Esophagus muscularis mucosa (tissue), 4 donors: ENCODE measurements around the gene INTS7. TPM values are rescaled to one million over a fixed set of nuclear protein-coding genes. Genes with fewer than 3 reads are reported as not detected.
A peak's percentile ranks its signal among the peaks of the same experiment; 100 is the strongest.
"Not testable (repeated sequence)": the region's sequence is repeated elsewhere in the genome, so short reads cannot be mapped to it uniquely, and the experiment has no call there.

ENCODE experiments used
- DNase-seq: peaks from one replicate; pipeline ENCODE4 v3.0.0-alpha.2; 2017; ENCODE audit errors: extremely low spot score
- H3K27ac ChIP-seq, 4 donors: fragments of 200-600 bp; sonication (generic); replicated peaks in 1 of 4; 1 replicate in 3 of 4; 2 replicates in 1 of 4; pipeline ENCODE4 v1.5.1; 2016 to 2019; ENCODE audit warnings: mild to moderate bottlenecking in 1 of 4
- H3K27me3 ChIP-seq, 4 donors: fragments of 200-600 bp; sonication (generic); one replicate each; pipeline versions ENCODE4 v1.5.1 to v1.6.0; 2016 to 2019
- H3K36me3 ChIP-seq, 4 donors: fragments of 200-600 bp; sonication (generic); one replicate each; pipeline ENCODE4 v1.5.1; 2016 to 2019
- H3K4me1 ChIP-seq, 4 donors: fragments of 200-600 bp; sonication (generic); one replicate each; pipeline ENCODE4 v1.5.1; 2016 to 2019
- H3K4me3 ChIP-seq, 4 donors: fragments of 200-600 bp; sonication (generic); 1 replicate in 2 of 4; 2 replicates in 2 of 4; pipeline ENCODE4 v1.5.1; 2016 to 2019; ENCODE audit warnings: mild to moderate bottlenecking in 4 of 4, moderate library complexity in 1 of 4
- H3K9me3 ChIP-seq, 4 donors: fragments of 200-600 bp; sonication (generic); 1 replicate in 3 of 4; 2 replicates in 1 of 4; pipeline ENCODE4 v1.5.1; 2016 to 2019
- EP300 ChIP-seq: sonication (generic); formaldehyde crosslinking; IDR thresholded peaks from one replicate; pipeline ENCODE4 v1.6.1; 2017; ENCODE audit warnings: antibody characterized with exemption
- POLR2A ChIP-seq: fragments of 450-650 bp; IDR thresholded peaks from one replicate; pipeline ENCODE4 v1.6.1; 2017; ENCODE audit warnings: antibody characterized with exemption, moderate library complexity, mild to moderate bottlenecking, low read depth
- POLR2AphosphoS5 ChIP-seq, 2 donors: sonication (generic); formaldehyde crosslinking; IDR thresholded peaks; one replicate each; pipeline ENCODE4 v1.6.1; 2017; ENCODE audit warnings: antibody characterized with exemption in 2 of 2
- WGBS: methylation state at CpG from one replicate; pipeline ENCODE4 v1.1.5; 2018; 5-methylcytosine and 5-hydroxymethylcytosine counted together
- intact Hi-C: fragments of 100-400 bp; cut with DNase I; formaldehyde crosslinking; loops from one replicate; pipeline ENCODE4 v1.15.1; 2023
- total RNA-seq, 4 donors: library from RNA; depleted of rRNA; stranded (reverse); fragments of >200 nt; gene quantifications; one replicate each; pipeline versions ENCODE4 v1.1.0 to v1.2.1, GENCODE V29; 2016
- TF ChIP-seq, protein P1 (sequence below), 3 experiments: fragments of 200-600 bp in 2 of 3; fragments of 450-650 bp in 1 of 3; sonication (generic) in 2 of 3; IDR thresholded peaks; one replicate each; pipeline ENCODE4 v1.5.1; 2017 to 2019; ENCODE audit warnings: antibody characterized with exemption in 3 of 3, mild to moderate bottlenecking in 2 of 3, moderate library complexity in 1 of 3

INTS7 gene
- total RNA-seq, 4 donors from 2014 or later = 6.0 to 15.4 (median 11.0) TPM

DNA sequence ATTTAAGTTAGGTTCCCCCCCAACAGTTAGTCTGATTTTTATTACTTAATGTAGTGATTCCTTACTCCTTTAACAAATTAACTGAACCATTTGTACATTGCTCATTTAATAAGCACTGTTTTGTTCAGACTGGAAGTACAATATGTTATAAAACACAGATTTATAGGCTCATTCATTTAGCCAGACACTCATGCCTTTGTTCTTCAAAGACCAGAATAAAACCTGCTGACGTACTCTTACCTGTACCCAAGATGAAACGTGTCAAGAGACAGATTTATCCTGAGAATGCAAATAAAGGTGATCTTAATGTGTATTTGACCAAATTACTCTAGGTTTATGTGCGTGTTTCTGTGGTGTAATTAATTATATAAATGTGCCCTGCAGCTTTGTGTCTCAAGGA lies 92.8 kb downstream of the INTS7 start:
- intact Hi-C loops = no loop called here
- no peak overlapping the region for H3K27ac ChIP-seq
- DNase-seq = no peak
- TF ChIP-seq, protein P1, sequence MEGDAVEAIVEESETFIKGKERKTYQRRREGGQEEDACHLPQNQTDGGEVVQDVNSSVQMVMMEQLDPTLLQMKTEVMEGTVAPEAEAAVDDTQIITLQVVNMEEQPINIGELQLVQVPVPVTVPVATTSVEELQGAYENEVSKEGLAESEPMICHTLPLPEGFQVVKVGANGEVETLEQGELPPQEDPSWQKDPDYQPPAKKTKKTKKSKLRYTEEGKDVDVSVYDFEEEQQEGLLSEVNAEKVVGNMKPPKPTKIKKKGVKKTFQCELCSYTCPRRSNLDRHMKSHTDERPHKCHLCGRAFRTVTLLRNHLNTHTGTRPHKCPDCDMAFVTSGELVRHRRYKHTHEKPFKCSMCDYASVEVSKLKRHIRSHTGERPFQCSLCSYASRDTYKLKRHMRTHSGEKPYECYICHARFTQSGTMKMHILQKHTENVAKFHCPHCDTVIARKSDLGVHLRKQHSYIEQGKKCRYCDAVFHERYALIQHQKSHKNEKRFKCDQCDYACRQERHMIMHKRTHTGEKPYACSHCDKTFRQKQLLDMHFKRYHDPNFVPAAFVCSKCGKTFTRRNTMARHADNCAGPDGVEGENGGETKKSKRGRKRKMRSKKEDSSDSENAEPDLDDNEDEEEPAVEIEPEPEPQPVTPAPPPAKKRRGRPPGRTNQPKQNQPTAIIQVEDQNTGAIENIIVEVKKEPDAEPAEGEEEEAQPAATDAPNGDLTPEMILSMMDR (IDR thresholded peaks at IDR 0.05) = no peak
- no peak for TF ChIP-seq POLR2AphosphoS5 (IDR thresholded peaks at IDR 0.05)
- H3K36me3 ChIP-seq = peaks cover 0 to 24% (median 7%) of the 10 kb centered on the region in 4 donors
- H3K4me1 ChIP-seq = peaks cover 0 to 9% (median 0%) of the 10 kb centered on the region in 4 donors
- H3K4me3 ChIP-seq = no peak overlapping the region
- WGBS = 98% methylated on average over 3 of the region's 3 CpGs
- H3K9me3 ChIP-seq = no peaks in the 10 kb centered on the region
- no peaks in the 10 kb centered on the region for H3K27me3 ChIP-seq

- 93% methylated on average over 3 of the region's 3 CpGs for WGBS
- no peak for DNase-seq
- Histone ChIP-seq H3K4me3 (no peak overlapping the region), H3K27ac (no peak overlapping the region), H3K36me3 (peaks cover 0 to 20% (median 7%) of the 10 kb centered on the region in 4 donors), H3K27me3 (no peaks in the 10 kb centered on the region), H3K4me1 (peaks cover 0 to 9% (median under 1%) of the 10 kb centered on the region in 4 donors), H3K9me3 (no peaks in the 10 kb centered on the region)
- TF ChIP-seq EP300 (no peak), POLR2AphosphoS5 (IDR thresholded peaks at IDR 0.05) (no peak), POLR2A (no peak)
- TF ChIP-seq, protein P1 (IDR thresholded peaks at IDR 0.05) = no peak
- intact Hi-C loops = no loop called here
These were observed 95.4 kb downstream of the INTS7 start for GRCh38 chr1:211939876-211940468.

GRCh38 chr1:211938561-211938997 lies 96.8 kb downstream of the INTS7 start:
- DNase-seq = no peak
- no peak for TF ChIP-seq POLR2A
- no peak for TF ChIP-seq POLR2AphosphoS5 (IDR thresholded peaks at IDR 0.05)
- no peak for TF ChIP-seq EP300
- TF ChIP-seq, protein P1 (IDR thresholded peaks at IDR 0.05) = no peak
- peak overlapping the region; percentile 17 to 39 (median 24) for H3K4me3 ChIP-seq

DNA sequence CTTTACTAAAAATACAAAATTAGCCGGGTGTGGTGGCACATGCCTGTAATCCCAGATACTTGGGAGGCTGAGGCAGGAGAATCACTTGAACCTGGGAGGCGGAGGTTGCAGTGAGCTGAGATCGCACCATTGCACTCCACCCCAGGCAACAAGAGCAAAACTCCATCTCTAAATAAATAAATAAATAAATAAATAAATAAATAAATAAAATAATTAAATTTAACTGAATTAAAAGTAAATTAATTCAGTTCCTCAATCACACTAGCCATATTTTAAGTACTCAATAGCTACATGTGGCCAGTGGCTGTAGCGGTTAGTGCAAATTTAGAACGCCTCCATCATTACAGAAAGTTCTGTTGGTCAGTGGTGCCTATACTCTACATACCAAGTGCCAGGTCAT lies 97.9 kb downstream of the INTS7 start:
- H3K4me1 ChIP-seq, H3K9me3 ChIP-seq, H3K27ac ChIP-seq, H3K4me3 ChIP-seq, DNase-seq, intact Hi-C loops, H3K27me3 ChIP-seq: not testable (repeated sequence)
- 97% methylated on average over 5 of the region's 5 CpGs for WGBS
- peaks cover 0 to 10% (median 7%) of the 10 kb centered on the region in 4 donors for H3K36me3 ChIP-seq

More at GRCh38 chr1:211938561-211938997, 96.8 kb downstream of the INTS7 start:
- Histone ChIP-seq H3K9me3 (no peaks in the 10 kb centered on the region), H3K4me1 (peaks cover 0 to 9% (median 3%) of the 10 kb centered on the region in 4 donors), H3K27me3 (no peaks in the 10 kb centered on the region), H3K36me3 (peaks cover 0 to 10% (median 7%) of the 10 kb centered on the region in 4 donors), H3K27ac (no peak overlapping the region)
- intact Hi-C loops = no loop called here
- 41% methylated on average over 3 of the region's 3 CpGs for WGBS

GRCh38 chr1:211935448-211935970 lies 99.8 kb downstream of the INTS7 start:
- 80% methylated on average over 6 of the region's 6 CpGs for WGBS
- Histone ChIP-seq H3K9me3 (no peaks in the 10 kb centered on the region), H3K27me3 (peaks cover 0 to 24% (median 0%) of the 10 kb centered on the region in 4 donors), H3K27ac (no peak overlapping the region), H3K4me3 (no peak overlapping the region), H3K4me1 (peaks cover 0 to 9% (median 3%) of the 10 kb centered on the region in 4 donors), H3K36me3 (no peaks in the 10 kb centered on the region)
- TF ChIP-seq POLR2AphosphoS5 (IDR thresholded peaks at IDR 0.05) (no peak), EP300 (no peak), POLR2A (no peak)
- TF ChIP-seq, protein P1 (IDR thresholded peaks at IDR 0.05) = no peak
- DNase-seq = peak; percentile 91
- intact Hi-C loops = no loop called here
